Measurements from ENCODE around the gene SYAP1.
"Not testable (repeated sequence)": the region's sequence is repeated elsewhere in the genome, so short reads cannot be mapped to it uniquely, and the experiment has no call there.

Gene SYAP1

GRCh38 chrX:16726347-16726988 lies 7.1 kb downstream of the SYAP1 start:
- DNase-seq, result not testable (repeated sequence)

GRCh38 chrX:16727637-16728036 lies 8.2 kb downstream of the SYAP1 start:
- no peak for DNase-seq

GRCh38 chrX:16730450-16730849 lies 11.0 kb downstream of the SYAP1 start:
- DNase-seq, result no peak

- DNase-seq, result no peak
These were observed 13.6 kb downstream of the SYAP1 start for GRCh38 chrX:16733013-16733412.

- DNase-seq, result no peak
These were observed 17.6 kb downstream of the SYAP1 start for GRCh38 chrX:16737024-16737423.

- DNase-seq, result peak; percentile 3
These were observed 20.2 kb downstream of the SYAP1 start for GRCh38 chrX:16739574-16739973.

GRCh38 chrX:16743604-16744325 lies 24.4 kb downstream of the SYAP1 start:
- DNase-seq, result no peak

- DNase-seq, result no peak
These were observed 25.7 kb downstream of the SYAP1 start for GRCh38 chrX:16745102-16745501.

- DNase-seq, result no peak
These were observed 26.2 kb downstream of the SYAP1 start for GRCh38 chrX:16745659-16746058.

GRCh38 chrX:16748425-16748824 lies 29.0 kb downstream of the SYAP1 start:
- DNase-seq, result no peak

- no peak for DNase-seq
These were observed 30.7 kb downstream of the SYAP1 start for GRCh38 chrX:16750136-16750535.

- DNase-seq, result no peak
These were observed 34.6 kb downstream of the SYAP1 start for GRCh38 chrX:16754019-16754418.

GRCh38 chrX:16756724-16757123 lies 37.3 kb downstream of the SYAP1 start:
- DNase-seq, result no peak

- DNase-seq, result not testable (repeated sequence)
These were observed 42.1 kb downstream of the SYAP1 start for GRCh38 chrX:16761500-16761899.

GRCh38 chrX:16762579-16762978 lies 43.2 kb downstream of the SYAP1 start:
- DNase-seq, result no peak

- no peak for DNase-seq
These were observed 46.2 kb downstream of the SYAP1 start for GRCh38 chrX:16765594-16765993.

- no peak for DNase-seq
These were observed 51.6 kb downstream of the SYAP1 start for GRCh38 chrX:16770970-16771482.

GRCh38 chrX:16771483-16772398 lies 52.3 kb downstream of the SYAP1 start:
- DNase-seq, result peak; percentile 1 to 8

- no peak for DNase-seq
These were observed 53.0 kb downstream of the SYAP1 start for GRCh38 chrX:16772460-16772859.

- no peak for DNase-seq
These were observed 55.3 kb downstream of the SYAP1 start for GRCh38 chrX:16774746-16775145.

GRCh38 chrX:16778545-16778944 lies 59.1 kb downstream of the SYAP1 start:
- DNase-seq, result no peak

GRCh38 chrX:16778993-16779392 lies 59.6 kb downstream of the SYAP1 start:
- no peak for DNase-seq

GRCh38 chrX:16779815-16780214 lies 60.4 kb downstream of the SYAP1 start:
- DNase-seq, result not testable (repeated sequence)
